Activated CD4-positive, alpha-beta T cell treated with anti-CD3 and anti-CD28 coated beads, Interleukin-2, Interleukin-4, amounts not matched to agents 100 ng/mL and 50 ng/mL, durations not matched to agents 16 hours and 8 hours (primary cell): Measurements from ENCODE around the gene UNC80.

Source experiments
- DNase-seq: peaks from one replicate; pipeline ENCODE4 v3.0.0-alpha.2; 2020; ENCODE audit warnings: low spot score

Gene UNC80

GRCh38 chr2:209970271-209970670, 198.6 kb downstream of the UNC80 start:
- no peak for DNase-seq

DNA sequence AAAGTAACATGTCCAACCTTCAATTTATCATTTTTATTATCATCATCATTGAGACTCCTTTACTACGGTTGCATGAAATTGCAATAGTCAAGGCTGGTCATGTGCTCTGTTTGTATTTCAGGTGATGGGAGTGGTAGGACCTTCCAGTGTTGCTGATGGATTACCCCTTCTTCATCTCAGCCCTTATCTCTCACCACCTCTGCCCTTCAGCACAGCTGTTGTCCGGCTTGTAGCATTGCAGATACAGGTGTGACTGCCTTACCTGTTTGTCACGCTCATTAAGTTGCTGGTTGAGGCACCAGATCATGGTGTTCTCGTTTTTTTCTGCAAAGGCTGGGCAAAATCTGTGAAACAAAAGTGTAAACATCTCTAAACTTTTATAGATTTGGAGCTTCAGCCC, 199.1 kb downstream of the UNC80 start:
- DNase-seq: no peak

- DNase-seq: no peak
Measured at GRCh38 chr2:209973328-209973727, 201.7 kb downstream of the UNC80 start.

DNA sequence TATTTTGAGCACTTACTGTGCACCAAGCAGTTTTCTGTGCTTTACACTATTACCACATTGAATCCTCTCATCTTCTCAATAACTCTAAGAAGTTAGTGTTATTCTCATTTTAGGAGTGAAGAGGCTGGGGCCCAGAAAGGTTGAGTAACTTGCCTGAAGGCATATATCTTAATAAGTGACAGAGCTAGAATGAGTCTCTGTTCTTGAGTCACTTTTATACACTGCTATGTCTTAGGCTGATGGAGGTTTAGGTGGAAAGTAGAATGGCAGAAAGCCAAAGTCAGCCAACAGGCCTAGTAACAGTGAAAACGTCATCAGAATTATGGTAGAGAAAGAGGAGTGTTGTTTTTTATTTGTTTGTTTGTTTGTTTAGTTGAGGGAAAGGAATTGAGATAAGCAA, 202.9 kb downstream of the UNC80 start:
- no peak for DNase-seq

- DNase-seq: no peak
Measured at GRCh38 chr2:209976698-209977385, 205.2 kb downstream of the UNC80 start.

DNA sequence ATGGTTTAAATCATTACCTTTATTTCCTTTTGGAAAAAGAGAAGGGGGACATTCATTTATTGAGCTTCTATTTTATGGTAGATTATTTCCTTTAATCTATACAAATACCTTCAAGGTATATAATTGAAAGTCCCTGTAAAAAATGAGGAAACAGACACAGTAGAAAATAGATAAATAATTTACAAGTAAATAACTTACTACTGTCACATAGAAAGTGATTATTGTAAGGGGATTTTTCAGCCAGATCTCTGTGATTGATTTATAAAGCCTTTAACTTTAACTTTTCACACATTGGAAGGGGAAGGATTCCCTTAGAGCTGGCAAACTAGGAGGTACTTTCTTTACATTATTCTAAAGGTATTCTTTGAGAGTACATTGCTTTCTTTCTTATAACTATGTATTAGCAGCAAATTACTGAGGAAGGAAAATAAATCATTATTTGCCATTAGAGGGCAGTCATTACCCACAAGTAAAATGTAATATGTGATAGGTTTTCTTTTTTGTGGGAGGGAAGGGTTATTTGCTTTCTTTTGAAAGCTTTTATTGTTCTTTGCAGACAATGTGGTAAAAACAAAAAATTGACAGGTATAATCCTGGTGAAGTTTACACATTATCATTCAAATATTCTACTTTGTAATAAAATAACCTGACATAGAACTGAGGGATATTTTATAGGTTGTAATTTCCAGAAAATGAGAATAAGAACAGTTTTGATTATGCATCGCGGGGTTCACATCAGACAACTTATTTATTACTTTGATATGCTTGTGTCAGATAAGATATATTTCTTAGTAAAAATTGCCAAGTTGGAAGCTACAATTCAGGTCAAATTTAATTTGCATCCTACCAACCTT, 206.0 kb downstream of the UNC80 start:
- DNase-seq: peak; percentile 23

DNA sequence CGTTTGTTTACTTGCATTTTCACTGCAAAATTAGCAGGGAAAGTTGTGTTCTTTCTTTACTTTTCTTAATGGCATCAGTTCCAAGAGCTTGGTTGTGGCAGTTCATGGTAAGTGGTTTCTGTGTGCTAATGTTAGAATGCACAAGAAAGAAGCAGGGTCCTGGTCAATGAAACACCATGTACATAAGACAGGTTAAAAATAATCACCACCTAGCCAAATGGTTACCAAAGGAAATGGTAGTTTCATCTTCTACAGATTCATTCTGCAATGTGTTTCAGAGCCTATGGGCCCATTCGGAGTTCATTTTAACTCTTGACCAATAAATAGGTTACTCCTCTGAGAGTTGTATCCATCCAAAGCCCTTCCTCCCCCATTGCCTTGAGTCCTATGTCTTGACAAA, 212.7 kb downstream of the UNC80 start:
- no peak for DNase-seq

DNA sequence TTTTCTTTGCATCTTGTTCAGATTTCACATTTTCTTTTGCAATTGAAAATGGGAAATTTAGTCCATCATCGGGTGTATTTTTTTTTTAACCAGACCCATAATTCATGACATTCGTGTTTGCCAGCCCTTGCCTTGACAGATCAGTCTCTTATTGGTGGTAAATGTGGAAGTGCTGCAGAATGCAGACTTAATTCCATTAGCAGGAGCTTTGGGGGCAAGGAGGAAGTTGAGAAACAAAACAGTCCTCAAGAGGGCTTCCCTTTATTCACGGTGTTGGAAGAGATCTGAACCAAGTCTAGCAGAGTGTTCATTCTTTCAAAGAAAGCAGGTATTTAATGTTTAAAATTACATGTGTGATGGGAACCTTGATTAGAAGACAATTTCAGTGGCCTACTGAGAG, 214.2 kb downstream of the UNC80 start:
- no peak for DNase-seq

- no peak for DNase-seq
Measured at GRCh38 chr2:209986415-209986814, 214.8 kb downstream of the UNC80 start.

DNA sequence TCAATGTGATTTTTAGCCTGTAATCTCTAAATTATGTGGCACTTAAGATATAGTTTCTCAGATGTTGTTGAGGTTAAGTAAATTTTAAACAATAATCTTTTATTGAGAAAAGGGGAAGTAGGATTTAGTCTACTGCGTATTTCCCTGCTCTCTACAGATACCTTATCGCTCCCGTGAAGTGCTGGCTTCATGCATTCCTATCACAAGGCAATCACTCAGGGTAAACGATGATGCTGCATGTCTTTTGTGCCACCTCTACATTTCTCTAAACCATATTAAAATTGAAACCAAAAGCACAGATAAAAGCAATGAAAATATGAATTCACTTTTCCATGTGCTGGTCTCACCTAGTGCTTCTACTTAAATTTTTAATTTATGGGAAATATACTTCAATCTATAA, 216.4 kb downstream of the UNC80 start:
- DNase-seq: no peak

DNA sequence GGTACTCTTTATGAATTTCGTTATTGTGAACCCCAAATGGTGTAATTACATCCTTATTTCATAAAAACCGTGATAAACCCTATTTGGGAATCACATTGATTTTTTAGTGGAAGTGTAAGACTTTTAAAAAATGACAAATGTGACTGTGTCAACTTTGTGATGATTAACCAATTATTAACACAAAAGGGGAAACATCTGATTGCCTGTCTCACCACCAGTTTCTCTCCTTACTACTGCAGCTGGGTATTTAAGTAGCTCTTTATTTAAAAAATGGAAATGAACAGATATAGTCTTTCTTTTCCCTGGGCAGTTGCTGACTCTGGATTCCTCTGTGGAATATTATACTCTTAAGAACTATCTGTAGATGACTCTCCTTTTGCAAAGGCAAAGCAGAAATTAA, 219.2 kb downstream of the UNC80 start:
- no peak for DNase-seq

- no peak for DNase-seq
Measured at GRCh38 chr2:209993968-209994367, 222.3 kb downstream of the UNC80 start.

DNA sequence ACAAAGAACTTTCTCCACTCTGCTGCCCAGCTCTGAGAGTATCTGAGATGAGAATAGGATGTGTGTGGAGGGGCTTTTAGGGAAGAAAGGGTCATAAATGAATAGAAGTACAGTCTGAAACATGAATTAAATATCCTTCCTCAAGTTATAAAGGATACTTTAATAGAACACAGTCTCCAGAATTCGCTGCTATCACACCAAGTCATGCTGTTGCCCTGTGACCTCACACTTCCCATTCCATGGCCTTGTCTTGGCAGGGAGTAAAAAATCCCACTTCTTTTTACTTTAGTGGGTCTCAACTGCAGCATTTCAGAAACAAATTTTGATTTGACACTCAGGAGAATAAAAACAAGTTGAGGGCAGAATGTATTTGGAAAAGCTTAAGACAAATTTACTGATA, 227.0 kb downstream of the UNC80 start:
- no peak for DNase-seq

DNA sequence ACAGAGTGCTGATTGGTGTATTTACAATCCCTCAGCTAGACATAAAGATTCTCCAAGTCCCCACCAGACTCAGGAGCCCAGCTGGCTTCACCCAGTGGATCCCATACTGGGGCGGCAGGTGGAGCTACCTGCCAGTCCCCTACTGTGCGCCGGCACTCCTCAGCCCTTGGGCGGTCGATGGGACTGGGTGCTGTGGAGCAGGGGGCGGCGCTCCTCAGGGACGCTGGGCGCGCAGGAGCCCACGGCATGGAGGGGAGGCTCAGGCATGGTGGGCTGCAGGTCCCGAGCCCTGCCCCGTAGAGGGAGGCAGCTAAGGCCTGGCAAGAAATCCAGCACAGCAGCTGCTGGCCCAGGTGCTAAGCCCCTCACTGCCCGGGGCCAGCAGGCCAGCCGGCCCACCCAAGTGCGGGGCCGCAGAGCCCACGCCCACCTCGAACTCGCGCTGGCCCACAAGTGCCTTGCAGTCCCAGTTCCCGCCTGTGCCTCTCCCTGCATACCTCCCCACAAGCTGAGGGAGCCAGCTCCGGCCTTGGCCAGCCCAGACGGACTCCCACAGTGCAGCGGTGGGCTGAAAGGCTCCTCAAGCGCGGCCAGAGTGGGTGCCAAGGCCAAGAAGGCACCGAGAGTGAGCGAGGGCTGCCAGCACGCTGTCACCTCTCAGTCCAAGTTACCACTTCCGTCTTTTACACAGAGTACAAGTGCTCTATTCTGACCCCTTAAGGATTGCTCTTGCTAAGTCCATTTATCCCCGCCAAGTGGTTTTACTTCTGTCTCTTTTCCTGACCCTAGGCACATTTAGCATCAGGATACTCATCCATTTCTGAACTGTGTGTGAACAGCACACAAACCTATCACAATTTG, 229.1 kb downstream of the UNC80 start:
- no peak for DNase-seq

DNA sequence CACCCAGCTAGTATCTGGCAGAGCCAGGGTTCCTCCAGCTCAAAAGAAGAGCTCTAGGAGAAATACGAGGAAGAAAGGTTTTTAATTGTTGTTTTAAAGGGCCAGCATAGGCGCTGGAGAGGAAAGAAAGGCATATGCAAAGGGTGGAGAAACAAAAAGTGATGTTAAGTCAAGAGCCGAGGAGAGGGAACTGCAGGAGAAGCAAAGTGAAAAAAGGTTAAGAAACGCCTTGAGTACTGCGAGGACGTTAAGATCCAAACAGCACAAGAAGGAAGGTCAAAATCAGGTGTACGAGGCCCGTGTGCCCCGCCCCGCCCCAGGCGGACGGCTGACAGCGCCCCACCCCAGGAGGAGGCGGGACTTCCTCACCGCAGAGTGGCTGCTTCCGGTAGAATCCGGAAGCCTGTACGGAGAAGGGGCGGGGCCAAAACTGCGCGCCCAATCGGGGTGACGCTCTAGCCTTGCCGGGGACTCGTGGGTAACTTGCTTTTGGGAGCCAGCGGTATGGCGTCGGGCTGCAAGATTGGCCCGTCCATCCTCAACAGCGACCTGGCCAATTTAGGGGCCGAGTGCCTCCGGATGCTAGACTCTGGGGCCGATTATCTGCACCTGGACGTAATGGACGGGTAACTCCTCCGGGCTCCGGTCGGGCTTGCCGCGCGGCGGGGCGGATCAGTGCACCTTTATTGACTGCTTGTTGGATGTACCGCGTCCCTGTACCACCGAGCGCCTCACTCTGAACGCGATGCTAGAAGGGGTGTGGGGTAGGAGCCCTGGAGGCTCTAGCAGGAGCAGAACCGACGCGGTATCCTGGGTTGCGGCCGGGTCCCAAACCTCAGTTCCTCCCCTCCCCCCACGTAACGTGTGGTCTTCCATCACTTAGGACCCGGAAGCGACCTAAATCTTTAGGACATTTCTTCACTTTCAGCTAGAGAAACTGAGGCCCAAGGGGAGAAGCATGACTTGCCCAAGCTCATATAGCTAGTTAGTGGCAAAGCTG, 230.8 kb downstream of the UNC80 start, which contains the start of gene RPE:
RPE (plus strand) TSS at position 481 of the 1,000 bp plus-strand sequence; CDS start at position 505, 24 bp downstream.
- DNase-seq: peak; percentile 98

DNA sequence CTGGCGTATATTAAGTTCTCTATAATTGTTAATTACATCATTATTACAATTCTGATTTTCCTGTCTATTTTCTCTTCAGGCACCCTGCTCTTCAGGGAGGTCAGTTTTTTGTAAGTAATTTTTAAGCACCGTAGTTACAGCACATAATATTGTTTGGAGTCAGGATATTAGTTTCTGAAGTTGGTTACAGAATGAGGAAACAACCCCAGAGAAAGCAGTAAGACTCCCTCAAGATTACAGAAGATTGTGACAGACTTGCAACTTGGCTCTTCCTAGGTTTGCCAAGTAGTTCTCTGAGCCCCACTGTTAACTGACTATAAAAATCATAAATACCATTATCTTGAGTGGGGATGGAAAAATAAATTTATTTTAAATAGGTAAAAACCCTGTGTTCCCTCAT, 231.7 kb downstream of the UNC80 start:
- no peak for DNase-seq

DNA sequence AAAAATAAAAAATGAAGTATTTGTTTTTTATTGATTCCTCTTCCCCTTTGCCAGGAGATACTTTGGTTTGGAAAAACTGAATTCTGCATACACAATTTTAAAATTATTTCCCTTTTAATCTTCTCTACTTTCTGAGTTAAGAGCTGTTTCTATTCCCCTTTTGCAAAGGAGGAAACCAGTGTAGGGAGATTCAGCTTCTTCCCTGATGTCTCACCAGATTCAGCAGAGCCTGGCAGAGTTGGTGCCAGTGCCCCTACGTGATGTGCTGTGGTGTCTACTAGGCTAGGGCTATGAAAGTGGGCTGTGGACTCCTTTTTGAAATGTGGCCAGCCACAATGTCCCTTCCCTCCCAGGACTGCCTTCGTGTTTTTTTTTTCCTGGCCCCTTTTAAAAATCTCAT, 233.2 kb downstream of the UNC80 start:
- DNase-seq: no peak

- DNase-seq: no peak
Measured at GRCh38 chr2:210007895-210008294, 236.3 kb downstream of the UNC80 start.

GRCh38 chr2:210009126-210009525, 237.5 kb downstream of the UNC80 start:
- peak; percentile 39 for DNase-seq

DNA sequence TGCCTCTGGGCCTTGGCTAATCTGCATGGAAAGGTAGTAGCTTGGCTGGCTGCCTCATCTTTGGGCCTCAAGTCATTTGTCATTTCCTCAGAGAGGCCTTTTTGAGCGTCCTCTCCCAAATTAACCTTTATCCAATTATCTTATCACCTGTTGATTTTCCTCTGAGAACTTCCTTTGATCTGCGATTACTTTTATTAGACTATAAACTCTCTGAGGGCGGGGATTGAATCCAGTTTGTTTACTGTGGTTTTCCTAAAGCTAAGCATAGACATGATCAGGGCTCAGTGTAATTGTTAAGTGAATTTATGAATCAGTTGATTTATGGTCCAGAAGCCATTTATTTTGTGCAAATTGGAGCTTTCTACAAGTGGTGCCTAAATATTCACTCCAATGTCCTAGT, 238.3 kb downstream of the UNC80 start:
- DNase-seq: no peak

DNA sequence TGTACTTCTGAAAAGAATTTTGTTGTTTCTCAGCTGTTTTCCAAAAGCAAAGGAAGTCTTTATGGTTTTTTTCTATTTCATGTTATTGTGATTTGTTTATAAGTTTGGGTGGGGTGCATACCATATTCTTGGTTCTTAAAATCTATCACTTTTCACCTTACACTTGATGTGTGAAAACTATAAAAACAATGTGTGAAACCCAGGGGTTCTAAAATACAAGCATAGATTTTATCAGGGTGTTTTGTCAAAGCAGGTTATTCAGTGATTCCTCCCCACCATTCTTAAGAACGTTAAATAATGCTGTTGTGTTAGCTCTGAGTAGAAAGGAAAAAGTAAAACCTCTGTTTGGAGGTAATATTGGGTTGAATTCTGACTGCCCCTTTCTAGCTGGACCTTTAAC, 248.5 kb downstream of the UNC80 start:
- DNase-seq: no peak
